Renal cortex interstitium (tissue), 11 donors: ENCODE results near the gene DUOX1. TPM values are rescaled to one million over a fixed set of nuclear protein-coding genes. Genes with fewer than 3 reads are reported as not detected.
A peak's percentile ranks its signal among the peaks of the same experiment; 100 is the strongest.

Source experiments
- DNase-seq, 11 donors: peaks; one replicate each; pipeline ENCODE4 v3.0.0-alpha.2; 2013; ENCODE audit warnings: low read depth in 9 of 11, low spot score in 4 of 11; ENCODE audit errors: extremely low read depth in 1 of 11
- polyA plus RNA-seq, 3 donors: library from polyadenylated mRNA; unstranded; fragments of 120-200 nt; gene quantifications; one replicate each; pipeline ENCODE4 v1.2.1, GENCODE V29; 2013; ENCODE audit not compliant: insufficient read length in 3 of 3

The DUOX1 gene
- polyA plus RNA-seq, 3 donors: 3.2 to 5.1 (median 3.8) TPM

DNA sequence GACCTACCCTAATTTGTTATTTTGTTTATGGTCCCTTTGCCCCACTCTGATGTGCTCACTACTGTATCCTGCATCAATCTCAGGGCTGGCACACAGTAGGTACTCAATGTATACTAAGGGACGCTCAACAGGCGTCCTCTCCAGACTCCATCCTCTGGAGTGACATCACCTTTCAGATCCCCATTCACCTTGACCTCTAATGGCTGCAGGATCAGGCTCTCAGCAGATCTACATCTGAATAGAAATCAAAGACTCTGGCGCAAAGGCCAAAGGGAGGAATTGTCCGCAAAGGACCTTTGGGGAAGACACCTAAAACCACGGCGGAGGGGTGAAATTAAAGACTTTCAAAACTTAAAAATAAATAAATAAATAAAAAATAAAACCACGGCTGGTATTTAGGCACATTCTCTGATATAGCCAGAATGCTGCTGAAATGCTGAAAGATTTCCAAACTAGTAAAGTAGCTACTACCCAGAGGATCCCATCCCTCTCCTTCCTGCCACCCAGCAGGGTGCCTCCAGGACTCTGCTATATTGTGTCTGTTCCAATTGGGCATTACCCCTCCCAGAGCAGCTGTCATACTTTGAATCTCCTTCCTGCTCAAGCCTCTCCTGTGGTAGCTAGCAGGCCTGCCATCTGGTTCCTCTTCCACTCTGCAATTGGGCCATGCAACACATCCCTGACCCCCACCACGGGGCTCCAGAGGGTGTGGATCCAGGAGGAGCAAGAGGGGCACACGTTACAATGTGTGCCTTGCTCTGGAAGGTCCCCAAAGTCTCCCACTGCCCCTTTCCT is 51.9 kb downstream of the DUOX1 start:
- no peak for DNase-seq

- no peak for DNase-seq
Observed at GRCh38 chr15:45182996-45183395, 53.2 kb downstream of the DUOX1 start.

- no peak for DNase-seq
Observed at GRCh38 chr15:45183511-45183910, 53.7 kb downstream of the DUOX1 start.

- DNase-seq: no peak
Observed at GRCh38 chr15:45184562-45185041, 54.8 kb downstream of the DUOX1 start.

GRCh38 chr15:45185069-45185779 is 55.4 kb downstream of the DUOX1 start:
- DNase-seq: no peak

- DNase-seq: no peak
Observed at GRCh38 chr15:45185903-45186770, 56.3 kb downstream of the DUOX1 start.

- no peak for DNase-seq
Observed at GRCh38 chr15:45186771-45187577, 57.2 kb downstream of the DUOX1 start.

DNA sequence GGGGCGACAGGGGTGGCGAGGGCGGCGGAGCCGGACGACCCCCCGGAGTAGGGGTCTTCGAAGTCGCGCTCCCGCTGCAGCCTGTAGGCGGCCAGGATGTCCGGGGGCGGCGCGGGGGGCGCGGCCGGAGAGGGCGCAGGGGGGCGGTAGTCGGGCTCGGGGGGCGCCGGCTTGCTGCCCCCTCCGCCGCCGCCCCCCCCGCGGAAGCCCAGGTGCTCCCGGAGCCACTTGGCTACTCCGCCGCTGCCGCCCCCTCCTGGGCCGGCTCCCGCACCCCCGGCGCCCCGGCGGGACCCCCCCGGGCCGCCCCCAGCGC is 57.7 kb downstream of the DUOX1 start:
- no peak for DNase-seq

- DNase-seq: peak in 6 of 11 donors; percentile 54 to 71 (median 66)
Observed at GRCh38 chr15:45187894-45188830, 58.4 kb downstream of the DUOX1 start, which contains the start of gene SHF. SHF (minus strand) TSS chr15:45187966; CDS start chr15:45187951, 15 bp downstream.

- no peak for DNase-seq
Observed at GRCh38 chr15:45197512-45197911, 67.7 kb downstream of the DUOX1 start.

DNA sequence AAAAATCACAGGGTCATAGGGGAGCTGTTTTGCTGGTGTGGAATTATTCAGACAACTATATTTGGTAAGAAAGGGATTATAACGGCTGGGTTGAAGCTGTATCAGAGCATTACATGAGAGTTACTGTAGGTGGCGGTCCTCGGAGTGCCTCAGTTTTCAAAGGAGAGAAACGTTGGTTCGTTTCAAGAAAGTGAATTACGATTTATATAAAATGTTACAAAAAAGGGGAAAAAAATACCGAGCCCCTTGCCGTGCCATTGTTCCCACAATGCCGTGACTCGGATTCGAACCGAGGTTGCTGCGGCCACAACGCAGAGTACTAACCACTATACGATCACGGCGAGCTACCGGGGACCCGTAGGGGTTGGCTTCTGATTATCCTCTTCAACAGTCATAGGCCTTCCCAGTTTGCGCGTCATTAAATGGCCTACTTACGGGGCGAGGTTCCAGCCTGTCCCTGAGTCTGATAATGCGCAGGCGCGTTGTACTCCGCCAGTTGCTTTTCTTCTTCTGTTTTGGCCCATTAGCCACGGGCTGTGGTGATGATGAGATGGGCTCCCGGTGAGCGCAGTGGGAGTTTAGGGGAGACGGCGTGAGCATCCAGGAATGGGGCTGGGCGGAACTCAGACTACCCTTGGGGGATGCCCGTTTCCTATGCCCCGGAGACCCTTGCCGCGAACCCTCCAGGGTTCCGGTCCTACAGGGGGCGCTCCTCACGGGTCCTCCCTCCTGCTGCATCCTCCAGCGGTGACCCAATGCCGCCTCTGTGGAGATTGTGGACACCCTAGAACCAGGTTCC is 68.7 kb downstream of the DUOX1 start:
- DNase-seq: peak; percentile 95 to 100 (median 97)

- DNase-seq: peak in 2 of 11 donors; percentile 31 to 45
Observed at GRCh38 chr15:45199136-45199810, 69.5 kb downstream of the DUOX1 start.

DNA sequence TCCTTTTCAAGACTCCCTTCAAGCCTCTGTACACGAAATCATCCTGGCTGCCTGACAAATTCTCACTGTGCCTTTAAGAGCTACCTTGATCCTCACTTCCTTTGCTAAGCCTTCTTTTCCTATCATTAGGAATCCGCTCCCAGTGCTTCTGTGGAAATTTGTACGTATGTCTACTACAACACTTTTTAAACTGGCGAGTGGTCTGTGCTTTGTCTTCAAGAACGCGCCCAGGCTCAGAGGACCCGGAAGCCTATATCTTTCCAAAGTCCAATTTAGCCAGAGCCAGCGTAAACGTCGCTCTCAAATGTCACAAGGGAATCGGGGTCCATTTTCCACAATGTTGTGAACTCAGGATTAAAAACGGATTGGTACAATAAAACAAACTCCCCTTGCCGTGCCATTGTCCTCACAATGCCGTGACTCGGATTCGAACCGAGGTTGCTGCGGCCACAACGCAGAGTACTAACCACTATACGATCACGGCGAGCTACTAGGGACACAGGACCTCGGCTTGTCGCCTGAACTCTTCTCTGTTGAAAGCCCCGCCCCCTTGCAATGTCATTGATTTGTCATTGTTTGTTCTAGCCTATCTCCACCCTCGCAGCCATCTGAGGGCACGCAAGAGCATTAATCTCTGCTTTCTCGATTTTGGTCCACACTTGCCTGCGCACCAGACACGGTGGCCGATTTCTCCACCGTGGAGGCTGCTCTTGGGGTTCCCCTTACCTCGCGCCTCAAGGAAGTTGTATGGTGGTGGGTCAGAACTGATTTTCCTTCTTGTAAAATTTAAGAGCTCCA is 70.4 kb downstream of the DUOX1 start:
- peak; percentile 88 to 97 (median 93) for DNase-seq

DNA sequence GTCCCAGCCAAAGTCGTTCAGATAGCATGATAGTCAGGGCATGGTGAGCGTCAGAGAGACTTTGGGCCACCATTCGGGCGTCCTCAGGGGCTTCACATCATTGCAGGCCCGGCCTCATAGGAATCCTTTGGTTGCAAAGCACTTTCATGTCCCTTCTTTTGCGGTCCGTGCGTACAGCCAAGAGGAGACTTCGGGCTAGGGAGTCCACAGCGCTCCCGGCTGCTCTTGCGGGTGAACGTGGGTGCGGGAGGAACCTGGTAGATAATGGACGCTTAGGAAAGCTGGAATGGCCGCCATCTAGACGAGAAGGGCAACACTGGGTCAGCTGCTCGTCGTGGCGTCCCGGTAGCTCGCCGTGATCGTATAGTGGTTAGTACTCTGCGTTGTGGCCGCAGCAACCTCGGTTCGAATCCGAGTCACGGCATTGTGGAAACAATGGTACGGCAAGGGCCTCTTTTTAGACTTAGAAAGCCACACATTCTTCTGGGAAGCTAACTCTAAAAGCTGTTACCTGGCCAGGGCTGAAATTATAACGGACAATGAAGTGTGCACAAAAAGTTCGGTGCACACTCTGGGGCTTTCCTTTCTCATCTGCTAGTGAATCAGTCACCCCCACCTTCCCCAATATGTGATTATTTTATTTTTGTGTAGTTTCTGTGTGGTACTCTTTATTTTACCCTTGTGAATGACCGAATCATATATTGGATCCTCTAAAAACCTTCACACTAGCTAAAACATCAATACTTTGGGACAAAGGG is 71.2 kb downstream of the DUOX1 start:
- DNase-seq: peak in 10 of 11 donors; percentile 72 to 85 (median 76)

DNA sequence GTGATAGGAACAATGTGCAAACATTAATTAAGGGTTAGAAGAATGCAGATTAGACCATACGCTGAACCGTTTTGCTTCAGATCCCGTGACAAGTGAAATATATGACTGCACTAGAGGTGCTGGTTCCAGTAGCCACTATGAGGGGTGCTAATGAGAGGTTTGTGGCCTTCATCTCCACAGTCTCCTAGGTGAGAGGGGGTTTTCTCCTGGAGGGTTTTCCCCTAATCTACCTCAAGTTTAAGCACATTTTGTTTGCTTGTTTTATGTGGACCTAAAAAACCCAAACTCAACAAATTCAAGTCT is 71.7 kb downstream of the DUOX1 start:
- DNase-seq: no peak
